K562 (cell line): ENCODE measurements around the gene CCSER1. TPM values are rescaled to one million over a fixed set of nuclear protein-coding genes. Genes with fewer than 3 reads are reported as not detected.

ENCODE experiments used
- BMI1 ChIP-seq: fragments of 150-350 bp; IDR thresholded peaks from 2 replicates; pipeline ENCODE4 v1.6.1; 2014; ENCODE audit warnings: low read length
- L3MBTL2 ChIP-seq: fragments of 450-650 bp; IDR thresholded peaks from 2 replicates; pipeline ENCODE4 v1.6.1; 2016; ENCODE audit warnings: mild to moderate bottlenecking, moderate library complexity
- TAF9B ChIP-seq: fragments of 450-650 bp; IDR thresholded peaks from 2 replicates; pipeline ENCODE4 v1.6.1; 2018; ENCODE audit warnings: mild to moderate bottlenecking; ENCODE audit not compliant: partially characterized antibody
- ZNF778 ChIP-seq: fragments of 450-650 bp; formaldehyde crosslinking; IDR thresholded peaks from 2 replicates; pipeline ENCODE4 v1.4.0; 2020; ENCODE audit warnings: mild to moderate bottlenecking, moderate library complexity
- ZSCAN29 ChIP-seq: fragments of 450-650 bp; IDR thresholded peaks from 2 replicates; pipeline ENCODE4 v1.6.1; 2017
- polyA plus RNA-seq, 8 experiments: library from polyadenylated mRNA; depleted of rRNA in 4 of 8; stranded (reverse) in 5 of 8; unstranded in 3 of 8; fragments of >200 nt; fragmentation: Nextera tagmentation in 2 of 8; fragmentation: Illumina TruSeq in 1 of 8; extraction: Ambion mirVana in 2 of 8; extraction: Trizol in 1 of 8; gene quantifications; 2 replicates each; pipeline versions ENCODE4 v1.2.1 to v1.2.3, GENCODE V29; 2011 to 2014; ENCODE audit warnings: inconsistent platforms in 1 of 8, missing spikeins in 1 of 8
- total RNA-seq, 7 experiments: library from RNA; depleted of rRNA in 6 of 7; stranded (reverse); fragments of >200 nt in 6 of 7; fragmentation: Illumina TruSeq in 2 of 7; extraction: Trizol in 2 of 7; gene quantifications; 2 replicates each; pipeline versions ENCODE4 v1.2.1 to v1.2.3, GENCODE V29; 2011 to 2021; ENCODE audit warnings: low replicate concordance in 1 of 7
- TF ChIP-seq, protein P1 (sequence below): fragments of 200-800 bp; sonication (Bioruptor generic); IDR thresholded peaks from 2 replicates; pipeline ENCODE4 v1.6.1; 2016; ENCODE audit warnings: missing genetic modification characterization, missing compliant biosample characterization
- TF ChIP-seq, protein P2 (sequence below): fragments of 450-650 bp; IDR thresholded peaks from 2 replicates; pipeline ENCODE4 v1.6.1; 2016

CCSER1 gene
- total and polyA plus RNA-seq, 9 of the 15 experiments (the other 6 are each of a cell fraction or from before 2014, with no cell fraction given): not detected

DNA sequence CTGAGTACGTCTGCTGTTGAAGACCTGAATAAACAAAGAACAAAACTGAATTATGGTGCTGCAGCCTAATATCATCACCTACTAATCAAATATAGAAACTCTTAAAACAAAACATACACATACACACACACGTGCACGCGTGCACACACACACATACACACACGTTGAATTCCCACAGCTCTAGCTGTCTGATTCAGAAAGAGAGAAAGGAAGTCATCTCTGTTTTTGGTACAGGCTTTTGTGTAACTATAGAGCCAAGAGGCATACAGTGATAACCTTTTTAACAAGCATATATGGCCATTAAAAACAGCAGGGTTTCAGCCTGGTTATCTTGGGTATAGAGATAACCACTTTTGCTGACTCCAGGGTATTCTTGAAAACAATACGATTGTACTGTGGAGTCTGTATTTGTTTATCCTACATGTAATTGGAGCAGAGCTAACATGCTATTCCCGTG is 823.2 kb downstream of the CCSER1 start (continued):
- TF ChIP-seq, protein P1, sequence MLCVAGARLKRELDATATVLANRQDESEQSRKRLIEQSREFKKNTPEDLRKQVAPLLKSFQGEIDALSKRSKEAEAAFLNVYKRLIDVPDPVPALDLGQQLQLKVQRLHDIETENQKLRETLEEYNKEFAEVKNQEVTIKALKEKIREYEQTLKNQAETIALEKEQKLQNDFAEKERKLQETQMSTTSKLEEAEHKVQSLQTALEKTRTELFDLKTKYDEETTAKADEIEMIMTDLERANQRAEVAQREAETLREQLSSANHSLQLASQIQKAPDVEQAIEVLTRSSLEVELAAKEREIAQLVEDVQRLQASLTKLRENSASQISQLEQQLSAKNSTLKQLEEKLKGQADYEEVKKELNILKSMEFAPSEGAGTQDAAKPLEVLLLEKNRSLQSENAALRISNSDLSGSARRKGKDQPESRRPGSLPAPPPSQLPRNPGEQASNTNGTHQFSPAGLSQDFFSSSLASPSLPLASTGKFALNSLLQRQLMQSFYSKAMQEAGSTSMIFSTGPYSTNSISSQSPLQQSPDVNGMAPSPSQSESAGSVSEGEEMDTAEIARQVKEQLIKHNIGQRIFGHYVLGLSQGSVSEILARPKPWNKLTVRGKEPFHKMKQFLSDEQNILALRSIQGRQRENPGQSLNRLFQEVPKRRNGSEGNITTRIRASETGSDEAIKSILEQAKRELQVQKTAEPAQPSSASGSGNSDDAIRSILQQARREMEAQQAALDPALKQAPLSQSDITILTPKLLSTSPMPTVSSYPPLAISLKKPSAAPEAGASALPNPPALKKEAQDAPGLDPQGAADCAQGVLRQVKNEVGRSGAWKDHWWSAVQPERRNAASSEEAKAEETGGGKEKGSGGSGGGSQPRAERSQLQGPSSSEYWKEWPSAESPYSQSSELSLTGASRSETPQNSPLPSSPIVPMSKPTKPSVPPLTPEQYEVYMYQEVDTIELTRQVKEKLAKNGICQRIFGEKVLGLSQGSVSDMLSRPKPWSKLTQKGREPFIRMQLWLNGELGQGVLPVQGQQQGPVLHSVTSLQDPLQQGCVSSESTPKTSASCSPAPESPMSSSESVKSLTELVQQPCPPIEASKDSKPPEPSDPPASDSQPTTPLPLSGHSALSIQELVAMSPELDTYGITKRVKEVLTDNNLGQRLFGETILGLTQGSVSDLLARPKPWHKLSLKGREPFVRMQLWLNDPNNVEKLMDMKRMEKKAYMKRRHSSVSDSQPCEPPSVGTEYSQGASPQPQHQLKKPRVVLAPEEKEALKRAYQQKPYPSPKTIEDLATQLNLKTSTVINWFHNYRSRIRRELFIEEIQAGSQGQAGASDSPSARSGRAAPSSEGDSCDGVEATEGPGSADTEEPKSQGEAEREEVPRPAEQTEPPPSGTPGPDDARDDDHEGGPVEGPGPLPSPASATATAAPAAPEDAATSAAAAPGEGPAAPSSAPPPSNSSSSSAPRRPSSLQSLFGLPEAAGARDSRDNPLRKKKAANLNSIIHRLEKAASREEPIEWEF: no peak
- TF ChIP-seq BMI1 (no peak), ZNF778 (no peak), L3MBTL2 (no peak), TAF9B (no peak), ZSCAN29 (no peak)
- TF ChIP-seq, protein P2, sequence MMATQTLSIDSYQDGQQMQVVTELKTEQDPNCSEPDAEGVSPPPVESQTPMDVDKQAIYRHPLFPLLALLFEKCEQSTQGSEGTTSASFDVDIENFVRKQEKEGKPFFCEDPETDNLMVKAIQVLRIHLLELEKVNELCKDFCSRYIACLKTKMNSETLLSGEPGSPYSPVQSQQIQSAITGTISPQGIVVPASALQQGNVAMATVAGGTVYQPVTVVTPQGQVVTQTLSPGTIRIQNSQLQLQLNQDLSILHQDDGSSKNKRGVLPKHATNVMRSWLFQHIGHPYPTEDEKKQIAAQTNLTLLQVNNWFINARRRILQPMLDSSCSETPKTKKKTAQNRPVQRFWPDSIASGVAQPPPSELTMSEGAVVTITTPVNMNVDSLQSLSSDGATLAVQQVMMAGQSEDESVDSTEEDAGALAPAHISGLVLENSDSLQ: no peak
